Prostate gland (tissue), 2 donors: ENCODE results near the gene PTPA.

ENCODE experiments used
- CTCF ChIP-seq, 4 experiments: fragments of 200-600 bp in 2 of 4; fragments of 450-650 bp in 2 of 4; sonication (generic) in 2 of 4; IDR thresholded peaks; 1 replicate in 3 of 4; 2 replicates in 1 of 4; pipeline ENCODE4 v1.5.1; 2016 to 2019; ENCODE audit warnings: antibody characterized with exemption in 4 of 4, mild to moderate bottlenecking in 2 of 4, moderate library complexity in 2 of 4
- POLR2AphosphoS5 ChIP-seq: sonication (generic); formaldehyde crosslinking; IDR thresholded peaks from one replicate; pipeline ENCODE4 v1.6.1; 2017; ENCODE audit warnings: antibody characterized with exemption

- no peak for TF ChIP-seq CTCF (IDR thresholded peaks at IDR 0.05)
- TF ChIP-seq POLR2AphosphoS5: no peak
Observed at GRCh38 chr9:129103595-129103965, 7.6 kb upstream of the PTPA start.
